ENCODE measurements around the gene DHRSX.
"Not testable (repeated sequence)": the region's sequence is repeated elsewhere in the genome, so short reads cannot be mapped to it uniquely, and the experiment has no call there.

The DHRSX gene

DNA sequence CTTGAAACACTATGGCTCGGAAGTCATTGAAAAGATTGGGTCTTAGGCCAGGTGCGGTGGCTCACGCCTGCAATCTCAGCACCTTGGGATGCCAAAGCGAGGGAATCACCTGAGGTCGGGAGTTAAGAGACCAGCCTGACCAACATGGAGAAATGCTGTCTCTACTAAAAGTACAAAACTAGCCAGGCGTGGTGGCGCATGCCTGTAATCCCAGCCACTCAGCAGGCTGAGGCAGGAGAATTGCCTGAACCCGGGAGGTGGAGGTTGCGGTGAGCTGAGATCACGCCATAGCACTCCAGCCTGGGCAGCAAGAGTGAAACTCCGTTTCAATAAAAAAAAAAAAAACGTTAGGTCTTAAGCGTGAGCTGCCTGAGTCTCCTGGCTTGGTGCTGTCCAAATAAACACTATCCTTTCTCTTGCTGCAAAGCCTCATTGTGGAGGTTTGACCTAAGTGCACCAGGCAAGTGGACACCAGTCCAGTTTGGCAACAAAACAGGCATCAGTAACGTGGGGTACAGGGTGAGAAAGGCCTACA is 185.9 kb downstream of the DHRSX start:
- no peak for DNase-seq (ENCODE audit: low spot score)

DNA sequence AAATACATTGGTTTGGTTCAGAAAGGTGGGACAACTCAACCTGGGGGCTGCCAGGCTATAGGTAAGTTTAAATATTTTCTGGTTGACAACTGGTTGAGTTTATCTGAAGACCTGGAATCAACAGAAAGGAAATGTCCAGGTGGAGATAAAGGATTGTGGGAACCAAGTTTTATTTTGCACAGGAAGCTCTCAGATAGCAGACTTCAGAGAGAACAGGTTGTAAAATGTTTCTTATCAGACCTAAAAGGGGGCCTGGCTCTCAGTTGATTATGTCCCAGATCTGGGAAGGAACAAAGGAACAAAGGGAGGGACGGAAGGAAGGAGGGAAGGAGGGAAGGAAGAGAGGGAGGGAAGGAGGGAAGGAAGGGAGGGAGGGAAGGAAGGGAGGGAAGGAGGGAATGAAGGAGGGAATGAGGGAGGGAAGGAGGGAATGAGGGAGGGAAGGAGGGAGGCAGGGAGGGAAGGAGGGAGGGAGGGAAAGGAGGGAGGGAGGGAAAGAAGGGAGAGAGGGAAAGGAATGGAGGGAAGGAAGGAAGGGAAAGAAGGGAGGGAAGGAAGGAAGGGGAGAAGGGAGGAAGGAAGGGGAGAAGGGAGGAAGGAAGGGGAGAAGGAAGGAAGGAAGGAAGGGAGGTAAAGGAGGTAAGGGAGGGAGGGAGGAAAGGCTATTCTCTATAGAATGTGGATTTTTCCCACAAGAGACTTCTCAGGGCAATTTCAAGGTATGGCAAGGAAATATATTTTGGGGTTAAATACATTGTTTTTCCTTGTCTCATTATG is 186.7 kb downstream of the DHRSX start:
- DNase-seq (ENCODE audit: low spot score), result no peak

DNA sequence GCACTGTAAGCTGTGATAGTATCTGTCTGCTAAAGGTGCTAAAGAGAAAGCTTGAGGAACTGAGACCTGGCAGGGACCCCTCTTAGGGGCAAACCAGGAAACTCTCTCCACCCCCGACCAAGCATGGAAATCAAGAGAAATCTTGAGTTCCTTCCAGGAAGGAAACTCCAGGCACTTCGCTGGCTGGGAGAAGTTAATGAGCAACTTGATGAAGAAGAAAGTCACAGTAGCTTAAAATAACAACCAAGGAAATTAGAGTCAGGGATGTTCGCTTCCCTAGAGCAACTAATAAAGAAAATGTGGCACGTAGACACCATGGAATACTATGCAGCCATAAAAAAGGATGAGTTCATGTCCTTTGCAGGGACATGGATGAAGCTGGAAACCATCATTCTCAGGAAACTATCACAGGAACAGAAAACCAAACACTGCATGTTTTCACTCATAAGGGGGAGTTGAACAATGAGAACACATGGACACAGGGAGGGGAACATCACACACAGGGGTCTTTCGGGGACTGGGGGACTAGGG is 188.7 kb downstream of the DHRSX start:
- not testable (repeated sequence) for DNase-seq (ENCODE audit: low spot score)

DNA sequence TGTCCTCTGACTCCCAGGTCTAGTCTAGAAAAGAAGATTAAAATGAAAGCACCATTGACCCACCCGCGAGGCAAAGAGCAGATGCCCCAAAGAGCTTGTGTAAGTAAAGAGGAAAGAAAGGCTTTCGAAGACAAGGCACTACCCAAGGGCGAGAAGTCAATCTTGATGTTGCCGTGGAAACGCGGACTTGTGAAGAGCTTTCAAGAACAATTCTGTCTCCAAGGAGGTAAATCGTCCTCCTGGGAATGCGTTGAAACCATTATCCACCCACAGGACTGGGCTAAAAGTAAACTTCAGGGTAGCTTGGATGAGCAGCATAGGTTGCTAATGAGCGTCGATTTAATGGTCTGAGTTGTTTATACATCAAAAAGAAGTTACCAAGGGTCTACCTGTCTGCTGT is 189.3 kb downstream of the DHRSX start:
- DNase-seq (ENCODE audit: low spot score), result no peak

DNA sequence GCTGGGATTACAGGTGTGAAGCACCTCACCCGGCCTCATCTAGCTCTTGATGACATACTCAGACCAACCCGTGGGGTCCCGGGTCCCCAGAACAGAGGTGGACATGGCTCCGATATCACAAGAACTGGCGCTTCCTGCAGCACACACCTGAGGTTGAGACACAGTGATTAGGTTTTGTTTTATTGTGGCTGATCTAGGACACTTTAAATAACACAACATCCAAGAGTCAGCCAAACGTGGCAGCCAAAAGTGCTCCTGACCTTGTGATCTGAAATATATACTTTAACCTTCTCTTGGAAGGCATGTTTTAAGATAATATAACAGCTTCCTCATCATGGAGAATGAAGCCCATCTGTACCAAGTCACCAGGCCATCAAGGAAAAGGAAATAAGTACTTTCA is 198.9 kb downstream of the DHRSX start:
- DNase-seq (ENCODE audit: low spot score), result no peak

DNA sequence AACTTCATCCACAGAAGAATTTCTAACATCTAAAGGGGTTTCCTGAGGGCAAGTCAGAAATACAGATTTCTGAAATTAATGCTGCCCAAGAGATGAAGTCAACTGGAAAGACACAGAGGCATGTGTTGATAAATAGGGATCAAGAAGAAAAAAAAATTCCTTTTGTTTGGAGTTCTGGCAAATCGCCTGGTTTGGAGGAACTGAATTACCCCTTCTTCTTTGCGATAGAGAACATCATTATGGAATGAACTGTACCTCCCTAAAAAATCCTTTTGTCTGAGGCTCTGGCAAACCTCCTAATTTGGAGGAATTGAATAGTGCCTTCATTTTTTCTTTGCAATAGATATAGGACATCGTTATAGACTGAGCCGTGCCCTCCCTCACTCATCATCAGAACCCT is 200.9 kb downstream of the DHRSX start:
- no peak for DNase-seq (ENCODE audit: low spot score)

DNA sequence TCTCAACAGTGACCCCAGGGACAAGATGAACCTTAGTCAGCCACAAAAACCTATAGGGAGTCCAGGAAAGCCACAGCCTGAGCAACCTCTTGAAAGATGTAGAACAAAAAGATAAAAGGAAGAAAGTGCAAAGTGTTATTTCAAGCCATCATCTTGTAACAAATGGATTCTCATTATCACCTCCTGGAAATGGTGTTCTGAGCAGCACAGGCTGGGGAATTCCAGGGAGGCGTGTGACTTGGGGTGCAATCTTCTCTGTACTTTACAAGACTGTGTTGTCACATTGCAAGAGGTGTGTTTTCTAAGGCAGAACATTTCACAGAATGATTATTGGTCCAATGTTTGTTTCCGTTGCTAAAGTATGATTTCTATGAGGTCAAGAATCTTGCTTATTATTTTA is 214.0 kb downstream of the DHRSX start:
- no peak for DNase-seq (ENCODE audit: low spot score)

DNA sequence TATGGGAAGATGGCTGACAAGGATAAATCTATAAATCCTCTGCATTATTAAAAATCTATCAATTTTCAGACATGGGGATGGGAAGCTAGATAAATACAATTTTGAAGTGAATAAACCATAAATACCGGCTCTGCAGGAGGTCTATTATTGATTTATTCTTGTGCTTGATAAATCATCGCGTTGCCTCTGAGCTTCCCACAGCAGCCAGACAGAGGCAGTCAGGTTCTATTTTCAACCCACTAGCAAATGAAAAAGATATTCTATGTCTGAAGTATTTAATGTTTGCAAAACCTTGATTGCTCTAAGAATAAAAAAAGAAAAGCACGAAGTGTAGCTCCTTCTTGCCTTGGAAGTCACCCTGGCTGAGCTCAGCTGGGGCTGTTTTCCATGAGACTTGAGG is 216.2 kb downstream of the DHRSX start:
- no peak for DNase-seq (ENCODE audit: low spot score)

DNA sequence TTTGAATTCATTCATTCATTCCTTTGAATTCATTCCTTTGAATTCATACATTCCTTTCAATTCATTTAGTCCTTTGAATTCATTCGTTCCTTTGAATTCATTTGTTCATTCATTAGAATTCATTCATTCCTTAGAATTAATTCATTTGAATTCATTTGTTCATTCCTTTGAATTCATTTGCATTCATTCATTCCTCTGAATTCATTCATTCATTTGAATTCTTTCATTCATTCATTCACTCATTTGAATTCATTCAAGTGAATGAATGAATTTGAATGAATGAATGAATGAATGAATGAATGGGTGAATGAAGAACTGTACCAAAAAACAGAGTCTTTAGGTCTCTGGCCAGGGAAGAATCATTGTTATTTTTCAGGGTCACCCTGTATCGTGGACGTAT is 216.6 kb downstream of the DHRSX start:
- DNase-seq (ENCODE audit: low spot score), result no peak

DNA sequence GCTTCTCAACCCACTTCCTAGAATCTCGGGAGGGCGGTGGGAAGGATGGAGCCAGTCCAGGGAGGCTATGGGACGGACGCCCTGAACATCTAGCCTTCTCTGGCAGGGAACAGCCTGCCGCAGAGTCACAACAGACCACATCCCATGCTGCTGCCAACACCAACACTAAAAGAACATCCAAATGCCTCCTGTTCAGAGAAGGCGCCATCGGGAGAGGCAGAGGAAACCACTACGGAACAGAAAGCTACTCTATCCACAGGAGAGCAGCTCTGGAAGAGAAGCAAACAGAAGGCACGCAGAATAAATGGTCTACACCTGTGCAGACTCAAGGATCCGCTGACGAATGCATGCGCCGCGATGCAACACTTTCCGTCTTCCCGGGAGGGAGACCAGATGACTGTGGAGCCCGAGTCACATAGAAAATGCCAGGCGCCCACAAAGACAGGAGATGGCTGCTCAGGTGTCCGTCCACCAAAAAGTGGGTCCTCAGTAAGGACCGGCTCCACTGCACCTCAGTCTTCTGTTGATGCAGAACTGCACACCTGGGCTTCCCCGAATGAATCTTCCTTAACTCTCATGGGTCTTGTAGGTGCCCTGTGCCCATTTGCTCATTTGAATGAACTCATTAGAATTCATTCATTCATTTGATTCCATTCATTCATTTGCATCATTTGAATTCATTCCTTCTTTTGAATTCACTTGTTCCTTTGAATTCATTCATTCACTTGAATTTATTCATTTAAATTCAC is 217.5 kb downstream of the DHRSX start:
- no peak for DNase-seq (ENCODE audit: low spot score)

DNA sequence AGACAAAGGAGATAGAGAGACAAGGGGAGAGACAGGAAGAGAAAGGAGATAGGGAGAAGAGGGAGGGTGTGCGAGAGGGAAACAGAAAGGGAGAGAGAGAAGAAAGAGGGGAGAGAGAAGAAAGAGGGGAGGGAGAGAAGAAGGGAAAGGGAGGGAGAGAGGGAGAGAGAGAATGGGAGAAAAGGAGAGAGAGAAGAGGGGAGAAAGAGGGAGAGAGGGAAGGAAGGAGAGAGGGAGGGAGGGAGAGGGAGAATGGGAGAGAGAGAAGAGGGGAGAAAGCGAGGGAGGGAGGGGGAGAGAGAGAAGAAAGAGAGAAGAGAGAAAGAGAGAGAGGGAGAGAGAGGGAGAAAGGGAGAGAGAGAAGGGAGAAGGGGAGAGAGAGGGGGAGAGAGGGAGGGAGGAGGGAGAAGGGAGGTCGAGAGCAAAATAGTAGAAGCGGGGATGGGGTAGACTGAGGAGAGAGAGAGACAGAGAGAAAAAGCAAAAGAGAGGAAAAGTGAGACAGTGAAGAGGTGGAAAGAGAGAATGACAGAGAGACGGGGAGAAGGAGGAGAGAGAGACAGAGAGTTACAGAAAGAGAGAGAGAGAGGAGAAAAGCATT is 218.2 kb downstream of the DHRSX start:
- no peak for DNase-seq (ENCODE audit: low spot score)

DNA sequence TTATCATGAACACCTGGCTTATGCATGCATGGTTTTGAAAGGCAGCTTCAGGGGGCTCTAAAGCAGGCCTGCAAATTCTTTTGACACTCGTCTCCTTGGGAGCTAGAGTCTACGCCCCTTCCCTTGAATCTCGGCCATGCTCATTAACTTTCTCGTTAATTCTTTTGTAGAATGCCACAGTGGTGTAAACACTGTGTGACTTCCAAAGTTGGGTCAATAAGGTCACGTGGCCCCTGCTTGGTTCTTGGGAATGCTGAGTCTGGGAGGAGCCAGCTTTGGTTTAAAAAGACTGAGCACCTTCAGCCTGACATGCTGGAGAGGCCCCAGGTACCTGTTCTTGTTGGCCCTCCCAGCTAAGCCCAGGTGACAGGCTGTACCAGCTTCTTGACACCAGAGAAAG is 228.4 kb downstream of the DHRSX start:
- no peak for DNase-seq (ENCODE audit: low spot score)

DNA sequence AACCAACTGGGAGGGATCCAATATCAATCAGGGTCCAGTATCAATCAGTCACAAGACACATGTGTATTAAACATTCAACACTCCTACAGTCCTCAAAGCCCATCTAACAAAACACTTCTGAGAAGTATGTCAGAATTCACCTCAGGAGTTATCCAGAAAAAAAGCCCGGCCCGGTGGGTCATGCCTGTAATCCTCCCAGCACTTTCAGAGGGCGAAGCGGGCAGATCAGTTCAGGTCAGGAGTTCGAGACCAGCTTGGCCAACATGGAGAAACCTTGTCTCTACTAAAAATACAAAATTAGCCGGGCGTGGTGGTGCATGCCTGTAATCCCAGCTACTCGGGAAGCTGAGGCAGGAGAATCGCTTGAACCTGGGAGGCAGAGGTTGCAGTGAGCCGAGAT is 229.2 kb downstream of the DHRSX start:
- DNase-seq (ENCODE audit: low spot score), result not testable (repeated sequence)

DNA sequence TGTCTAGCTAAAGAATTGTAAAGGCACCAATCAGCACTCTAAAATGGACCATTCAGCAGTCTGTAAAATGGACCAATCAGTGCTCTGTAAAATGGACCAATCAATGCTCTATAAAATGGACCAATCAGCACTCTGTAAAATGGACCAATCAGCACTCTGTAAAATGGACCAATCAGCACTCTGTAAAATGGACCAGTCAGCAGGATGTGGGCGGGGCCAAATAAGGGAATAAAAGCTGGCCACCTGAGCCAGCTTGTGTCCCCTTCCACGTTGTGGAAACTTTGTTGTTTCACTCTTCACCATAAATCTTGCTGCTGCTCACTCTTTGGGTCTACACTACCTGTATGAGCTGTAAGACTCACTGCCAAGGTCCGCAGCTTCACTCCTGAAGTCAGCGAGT is 230.0 kb downstream of the DHRSX start:
- DNase-seq (ENCODE audit: low spot score), result not testable (repeated sequence)

DNA sequence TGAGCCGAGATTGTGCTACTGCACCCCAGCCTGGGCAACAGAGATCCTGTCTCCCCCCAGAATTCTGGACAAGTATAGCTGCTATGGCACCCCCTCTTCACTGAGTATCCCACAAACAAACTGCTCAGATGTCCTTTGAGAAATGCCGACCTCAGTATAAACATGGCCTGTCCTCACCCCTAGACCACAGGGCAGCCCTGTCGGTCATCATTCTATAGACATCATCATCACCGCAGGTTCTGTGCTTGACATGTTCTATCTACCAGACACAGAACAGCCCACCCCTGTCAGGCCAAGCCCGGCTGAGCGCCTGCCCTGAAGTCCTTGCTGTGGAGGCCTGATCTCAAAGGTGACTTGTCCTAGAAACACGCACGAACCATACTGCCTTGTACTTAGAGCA is 232.9 kb downstream of the DHRSX start:
- DNase-seq (ENCODE audit: low spot score), result no peak

DNA sequence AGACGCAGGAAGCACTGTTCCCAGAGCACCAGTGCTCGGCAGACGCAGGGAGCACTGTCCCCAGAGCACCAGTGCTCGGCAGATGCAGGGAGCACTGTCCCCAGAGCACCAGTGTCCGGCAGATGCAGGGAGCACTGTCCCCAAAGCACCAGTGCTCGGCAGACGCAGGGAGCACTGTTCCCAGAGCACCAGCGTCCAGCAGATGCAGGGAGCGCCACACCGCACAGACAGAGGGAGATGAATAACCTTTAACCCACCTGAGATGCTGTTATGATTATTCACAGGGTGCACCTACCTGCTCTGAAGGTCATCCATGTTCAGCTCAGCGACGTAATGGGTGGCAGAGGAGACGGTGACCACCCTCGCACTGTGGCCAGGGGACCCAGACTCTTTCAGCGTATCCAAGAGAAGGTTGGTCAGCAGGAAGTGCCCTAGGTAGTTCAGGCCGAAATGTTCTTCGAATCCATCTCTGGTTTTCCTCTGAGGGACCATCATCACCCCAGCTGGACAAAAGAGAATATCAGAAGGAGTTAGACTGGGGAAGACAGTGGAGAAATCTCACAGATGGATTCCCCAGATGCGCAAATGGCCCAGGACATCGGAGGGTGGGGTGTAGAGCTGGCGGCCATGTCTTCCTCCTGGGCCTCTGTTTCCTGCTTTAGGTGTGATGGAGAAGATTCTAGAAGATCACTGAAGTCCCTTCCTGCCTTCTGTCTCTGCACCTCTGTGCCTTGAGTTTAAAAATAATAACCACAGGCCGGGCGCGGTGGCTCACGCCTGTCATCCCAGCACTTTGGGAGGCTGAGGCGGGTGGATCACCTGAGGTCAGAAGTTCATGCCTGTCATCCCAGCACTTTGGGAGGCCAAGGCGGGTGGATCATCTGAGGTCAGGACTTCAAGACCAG is 234.1 kb downstream of the DHRSX start:
- no peak for DNase-seq (ENCODE audit: low spot score)

DNA sequence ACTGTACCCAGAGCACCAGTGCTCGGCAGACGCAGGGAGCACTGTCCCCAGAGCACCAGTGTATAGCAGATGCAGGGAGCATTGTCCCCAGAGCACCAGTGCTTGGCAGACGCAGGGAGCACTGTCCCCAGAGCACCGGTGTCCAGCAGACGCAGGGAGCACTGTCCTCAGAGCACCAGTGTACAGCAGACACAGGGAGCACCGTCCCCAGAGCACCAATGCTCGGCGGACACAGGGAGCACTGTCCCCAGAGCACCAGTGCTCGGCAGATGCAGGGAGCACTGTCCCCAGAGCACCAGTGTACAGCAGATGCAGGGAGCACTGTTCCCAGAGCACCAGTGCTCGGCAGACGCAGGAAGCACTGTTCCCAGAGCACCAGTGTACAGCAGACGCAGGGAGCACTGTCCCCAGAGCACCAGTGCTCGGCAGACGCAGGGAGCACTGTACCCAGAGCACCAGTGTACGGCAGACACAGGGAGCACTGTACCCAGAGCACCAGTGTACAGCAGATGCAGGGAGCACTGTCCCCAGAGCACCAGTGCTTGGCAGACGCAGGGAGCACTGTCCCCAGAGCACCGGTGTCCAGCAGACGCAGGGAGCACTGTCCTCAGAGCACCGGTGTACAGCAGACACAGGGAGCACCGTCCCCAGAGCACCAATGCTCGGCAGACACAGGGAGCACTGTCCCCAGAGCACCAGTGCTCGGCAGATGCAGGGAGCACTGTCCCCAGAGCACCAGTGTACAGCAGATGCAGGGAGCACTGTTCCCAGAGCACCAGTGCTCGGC is 234.9 kb downstream of the DHRSX start:
- not testable (repeated sequence) for DNase-seq (ENCODE audit: low spot score)

DNA sequence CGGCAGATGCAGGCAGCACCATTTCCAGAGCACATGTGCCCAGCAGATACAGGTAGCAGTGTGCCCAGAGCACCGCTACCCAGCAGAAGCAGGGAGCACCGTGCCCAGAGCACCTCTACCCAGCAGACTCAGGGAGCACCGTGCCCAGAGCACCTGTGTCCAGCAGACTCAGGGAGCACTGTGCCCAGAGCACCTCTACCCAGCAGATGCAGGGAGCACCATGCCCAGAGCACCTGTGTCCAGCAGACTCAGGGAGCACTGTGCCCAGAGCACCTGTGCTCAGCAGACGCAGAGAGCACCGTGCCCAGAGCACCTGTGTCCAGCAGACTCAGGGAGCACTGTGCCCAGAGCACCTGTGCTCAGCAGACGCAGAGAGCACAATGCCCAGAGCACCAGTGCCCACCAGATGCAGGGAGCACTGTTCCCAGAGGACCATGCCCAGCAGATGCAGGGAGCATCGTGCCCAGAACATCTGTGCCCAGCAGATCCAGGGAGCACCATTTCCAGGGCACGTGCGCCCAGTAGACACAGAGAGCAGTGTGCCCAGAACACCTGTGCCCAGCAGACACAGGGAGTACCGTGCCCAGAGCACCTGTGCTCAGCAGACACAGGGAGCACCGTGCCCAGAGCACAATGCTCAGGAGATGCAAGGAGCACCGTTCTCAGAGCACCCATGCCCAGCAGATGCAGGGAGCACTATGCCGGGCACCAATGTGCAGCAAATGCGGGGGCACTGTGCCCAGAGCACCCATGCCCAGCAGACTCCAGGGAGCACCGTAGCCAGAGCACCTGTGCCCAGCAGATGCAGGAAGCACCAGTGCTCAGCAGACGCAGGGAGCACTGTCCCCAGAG is 236.4 kb downstream of the DHRSX start:
- no peak for DNase-seq (ENCODE audit: low spot score)

DNA sequence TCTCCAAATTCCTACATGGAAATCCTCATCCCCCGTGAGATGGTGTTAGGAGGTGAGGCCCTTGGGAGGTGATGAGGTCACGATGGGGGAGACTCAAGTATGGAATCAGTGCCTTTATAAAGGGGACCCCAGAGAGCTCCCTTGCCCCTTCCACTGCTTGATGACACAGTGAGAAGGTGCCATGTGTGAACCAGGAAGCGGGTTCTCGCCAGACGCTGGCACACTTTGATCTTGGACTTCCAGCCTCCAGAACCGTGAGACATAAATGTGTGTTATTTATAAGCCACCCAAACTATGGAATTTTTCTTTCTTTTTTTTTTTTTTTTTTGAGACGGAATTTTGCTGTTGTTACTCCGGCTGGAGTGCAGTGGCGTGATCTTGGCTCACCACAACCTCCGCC is 237.6 kb downstream of the DHRSX start:
- no peak for DNase-seq (ENCODE audit: low spot score)

DNA sequence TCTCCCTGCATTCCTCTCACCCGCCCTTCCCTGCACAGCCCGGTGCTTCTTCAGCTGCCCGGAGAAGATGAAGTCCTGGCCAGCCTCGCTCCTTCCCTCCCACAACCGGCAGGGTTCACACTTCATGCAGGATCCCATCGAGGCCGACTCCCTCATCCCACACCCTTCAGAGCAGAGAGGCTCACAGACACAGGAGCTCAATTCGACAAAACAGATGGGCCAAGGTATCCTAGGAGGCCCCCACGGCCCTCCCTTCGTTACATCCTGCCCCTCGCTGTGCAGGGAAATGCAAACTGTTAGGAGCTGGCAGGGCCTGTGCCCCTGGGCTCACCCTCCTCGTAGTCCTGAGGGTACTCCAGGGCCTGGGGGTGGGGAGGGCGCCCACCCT is 238.1 kb downstream of the DHRSX start:
- no peak for DNase-seq (ENCODE audit: low spot score)
